Spinal cord (tissue), 10 donors: Measurements from ENCODE around the gene DAGLB. TPM values are rescaled to one million over a fixed set of nuclear protein-coding genes. Genes with fewer than 3 reads are reported as not detected.

Experiments used
- DNase-seq, 6 donors: peaks; one replicate each; pipeline versions ENCODE4 v3.0.0 to v3.0.0-alpha.2; 2013 to 2015; ENCODE audit warnings: low spot score in 6 of 6, low read depth in 4 of 6
- H3K27ac ChIP-seq: one replicate; pipeline ENCODE4 v1.5.1; 2013; ENCODE audit warnings: low read depth, low read length, control low read depth
- H3K27me3 ChIP-seq: one replicate; pipeline ENCODE4 v1.6.1; 2013; ENCODE audit warnings: low read length; ENCODE audit not compliant: control insufficient read depth, insufficient read depth
- H3K36me3 ChIP-seq: one replicate; pipeline ENCODE4 v1.6.1; 2013; ENCODE audit warnings: low read length; ENCODE audit not compliant: control insufficient read depth, insufficient read depth
- H3K4me1 ChIP-seq: one replicate; pipeline ENCODE4 v1.6.1; 2013; ENCODE audit warnings: low read length; ENCODE audit not compliant: control insufficient read depth, insufficient read depth
- H3K4me3 ChIP-seq: one replicate; pipeline ENCODE4 v1.5.1; 2013; ENCODE audit warnings: low read depth, low read length, control low read depth
- H3K9me3 ChIP-seq: one replicate; pipeline ENCODE4 v1.6.1; 2013; ENCODE audit warnings: low read length; ENCODE audit not compliant: control insufficient read depth, insufficient read depth
- WGBS: methylation state at CpG from one replicate; pipeline ENCODE4 v1.1.5; 2013; ENCODE audit warnings: missing lambda C conversion rate; ENCODE audit not compliant: insufficient coverage; 5-methylcytosine and 5-hydroxymethylcytosine counted together
- polyA plus RNA-seq, 2 donors: library from polyadenylated mRNA; unstranded; fragments of 120-200 nt; gene quantifications; one replicate each; pipeline ENCODE4 v1.2.1, GENCODE V29; 2013; ENCODE audit not compliant: insufficient read length in 2 of 2
- total RNA-seq, 2 donors: library from RNA; depleted of rRNA in 1 of 2; stranded (reverse); fragments of 120-200 nt in 1 of 2; fragments of >200 nt in 1 of 2; gene quantifications; one replicate each; pipeline versions ENCODE4 v1.2.3 to v1.2.4, GENCODE V29; 2013 to 2014
- donor health status: healthy.

Gene DAGLB
- total and polyA plus RNA-seq, 4 donors, result 16.4 to 21.9 (median 17.3) TPM

GRCh38 chr7:6486438-6487183 lies 38.9 kb upstream of the DAGLB start:
- no peak overlapping the region for H3K27ac ChIP-seq
- 93% methylated on average over 16 of the region's 19 CpGs for WGBS
- no peak for DNase-seq
- H3K9me3 ChIP-seq, result peaks cover 3% of the 10 kb centered on the region
- no peaks in the 10 kb centered on the region for H3K36me3 ChIP-seq
- peaks cover 2% of the 10 kb centered on the region for H3K27me3 ChIP-seq
- no peak overlapping the region for H3K4me3 ChIP-seq
- H3K4me1 ChIP-seq, result peaks cover 13% of the 10 kb centered on the region

- 0% methylated on average over 2 of the region's 6 CpGs for WGBS
- DNase-seq, result no peak
- no peaks in the 10 kb centered on the region for H3K9me3 ChIP-seq
- H3K4me1 ChIP-seq, result peaks cover 20% of the 10 kb centered on the region
- H3K4me3 ChIP-seq, result peak overlapping the region; percentile 81
- H3K36me3 ChIP-seq, result peaks cover 10% of the 10 kb centered on the region
- no peaks in the 10 kb centered on the region for H3K27me3 ChIP-seq
- peak overlapping the region; percentile 84 for H3K27ac ChIP-seq
Measured at GRCh38 chr7:6482743-6483119, 35.0 kb upstream of the DAGLB start.

- Histone ChIP-seq H3K36me3 (peaks cover 10% of the 10 kb centered on the region), H3K9me3 (no peaks in the 10 kb centered on the region), H3K27me3 (no peaks in the 10 kb centered on the region), H3K27ac (no peak overlapping the region), H3K4me1 (peaks cover 20% of the 10 kb centered on the region), H3K4me3 (no peak overlapping the region)
- no peak for DNase-seq
- WGBS, result 83% methylated on average over 1 of the region's 4 CpGs
Measured at GRCh38 chr7:6482307-6482706, 34.6 kb upstream of the DAGLB start.

GRCh38 chr7:6481445-6481844 lies 33.7 kb upstream of the DAGLB start:
- Histone ChIP-seq H3K4me1 (peaks cover 20% of the 10 kb centered on the region), H3K27me3 (no peaks in the 10 kb centered on the region), H3K9me3 (no peaks in the 10 kb centered on the region), H3K27ac (no peak overlapping the region), H3K36me3 (peaks cover 13% of the 10 kb centered on the region), H3K4me3 (no peak overlapping the region)
- WGBS, result 100% methylated on average over 3 of the region's 6 CpGs
- no peak for DNase-seq

GRCh38 chr7:6480323-6480660 lies 32.5 kb upstream of the DAGLB start:
- WGBS, result 80% methylated on average over 1 of the region's 5 CpGs
- H3K27me3 ChIP-seq, result no peaks in the 10 kb centered on the region
- H3K9me3 ChIP-seq, result no peaks in the 10 kb centered on the region
- H3K36me3 ChIP-seq, result peaks cover 13% of the 10 kb centered on the region
- H3K27ac ChIP-seq, result no peak overlapping the region
- no peak overlapping the region for H3K4me3 ChIP-seq
- DNase-seq, result no peak
- H3K4me1 ChIP-seq, result peaks cover 20% of the 10 kb centered on the region

- 83% methylated on average over 4 of the region's 8 CpGs for WGBS
- Histone ChIP-seq H3K9me3 (no peaks in the 10 kb centered on the region), H3K4me1 (peaks cover 14% of the 10 kb centered on the region), H3K27me3 (no peaks in the 10 kb centered on the region), H3K36me3 (peaks cover 13% of the 10 kb centered on the region), H3K4me3 (no peak overlapping the region), H3K27ac (no peak overlapping the region)
- no peak for DNase-seq
Measured at GRCh38 chr7:6479067-6479466, 31.3 kb upstream of the DAGLB start.

GRCh38 chr7:6478186-6478585 lies 30.4 kb upstream of the DAGLB start:
- no peaks in the 10 kb centered on the region for H3K27me3 ChIP-seq
- WGBS, result 98% methylated on average over 6 of the region's 7 CpGs
- H3K4me1 ChIP-seq, result peaks cover 13% of the 10 kb centered on the region
- H3K27ac ChIP-seq, result no peak overlapping the region
- DNase-seq, result no peak
- H3K36me3 ChIP-seq, result peaks cover 13% of the 10 kb centered on the region
- no peaks in the 10 kb centered on the region for H3K9me3 ChIP-seq
- no peak overlapping the region for H3K4me3 ChIP-seq

- peaks cover 21% of the 10 kb centered on the region for H3K36me3 ChIP-seq
- no peak overlapping the region for H3K27ac ChIP-seq
- H3K4me3 ChIP-seq, result no peak overlapping the region
- no peaks in the 10 kb centered on the region for H3K9me3 ChIP-seq
- no peak for DNase-seq
- no peaks in the 10 kb centered on the region for H3K27me3 ChIP-seq
- peaks cover 7% of the 10 kb centered on the region for H3K4me1 ChIP-seq
- no CpG with 5 or more reads among the region's 1 CpG for WGBS
Measured at GRCh38 chr7:6477318-6477660, 29.5 kb upstream of the DAGLB start.

GRCh38 chr7:6476596-6477317 lies 29.0 kb upstream of the DAGLB start:
- H3K27ac ChIP-seq, result no peak overlapping the region
- H3K36me3 ChIP-seq, result peaks cover 27% of the 10 kb centered on the region
- DNase-seq, result peak in 1 of 6 donors; percentile 3
- peaks cover 7% of the 10 kb centered on the region for H3K4me1 ChIP-seq
- H3K4me3 ChIP-seq, result no peak overlapping the region
- H3K9me3 ChIP-seq, result no peaks in the 10 kb centered on the region
- WGBS, result 91% methylated on average over 6 of the region's 7 CpGs
- no peaks in the 10 kb centered on the region for H3K27me3 ChIP-seq
